ENCODE results near the gene CMTM5.
A peak's percentile ranks its signal among the peaks of the same experiment; 100 is the strongest.

The CMTM5 gene

DNA sequence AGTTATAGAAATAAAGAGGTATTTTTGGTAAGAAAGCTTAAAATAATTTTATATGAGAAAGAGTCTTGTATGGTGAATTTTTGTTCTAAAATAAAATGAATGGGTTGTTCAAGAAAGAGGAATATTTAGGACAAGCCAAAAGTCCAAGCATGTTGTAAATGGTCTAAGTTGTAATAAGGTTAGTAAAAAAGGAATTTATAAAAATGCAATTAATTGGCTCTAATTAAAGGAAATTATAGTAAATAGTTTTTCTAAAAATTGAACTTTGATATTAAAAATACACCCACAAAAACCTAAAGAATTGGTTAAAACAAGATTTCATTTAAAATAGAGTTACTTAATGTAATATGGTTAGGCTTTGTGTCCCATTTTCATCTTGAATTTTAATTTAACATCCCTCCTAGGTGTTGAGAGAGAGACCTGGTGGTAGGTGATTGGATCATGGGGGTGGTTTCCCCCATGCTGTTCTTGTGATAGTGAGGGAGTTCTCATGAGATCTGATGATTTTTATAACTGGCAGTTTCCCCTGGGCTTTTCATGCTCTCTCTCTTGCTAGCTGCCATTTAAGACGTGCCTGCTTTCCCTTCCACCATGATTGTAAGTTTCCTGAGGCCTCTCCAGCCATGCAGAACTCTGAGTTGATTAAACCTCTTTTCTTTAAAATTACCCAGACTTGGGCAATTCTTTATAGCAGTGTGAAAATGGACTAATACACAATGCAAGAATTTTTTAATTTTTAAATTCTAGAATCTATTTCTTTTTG lies 37.2 kb upstream of the CMTM5 start:
- Histone ChIP-seq H3K36me3 (ENCODE audit: insufficient read depth, low read length) (no peaks in the 10 kb centered on the region), H3K79me2 (ENCODE audit: insufficient read depth, low read length) (no peaks in the 10 kb centered on the region), H3K27me3 (ENCODE audit: insufficient read depth, low read length, poor library complexity) (peaks cover 6% of the 10 kb centered on the region), H3K4me3 (ENCODE audit: low read depth in 1 of 2, low read length in 2 of 2) (no peak overlapping the region), H4K20me1 (ENCODE audit: insufficient read depth, low read length) (no peaks in the 10 kb centered on the region), H3K4me1 (ENCODE audit: insufficient read depth, low read length) (no peaks in the 10 kb centered on the region), H3K4me2 (ENCODE audit: insufficient read depth, low read length) (no peak overlapping the region), H3K27ac (ENCODE audit: low read length) (no peak overlapping the region), H3K9ac (ENCODE audit: low read depth, low read length) (no peak overlapping the region), H2AFZ (ENCODE audit: low read depth, low read length) (no peak overlapping the region), H3K9me3 (ENCODE audit: insufficient read depth, low read length, severe bottlenecking) (peaks cover 16% of the 10 kb centered on the region)
- ATAC-seq (ENCODE audit: insufficient read depth, low read depth) = no peak
- DNase-seq = no peak
- TF ChIP-seq EZH2 (IDR thresholded peaks at IDR 0.05; ENCODE audit: borderline replicate concordance, low read depth, low read length, severe bottlenecking) = no peak
- TF ChIP-seq, protein P1, sequence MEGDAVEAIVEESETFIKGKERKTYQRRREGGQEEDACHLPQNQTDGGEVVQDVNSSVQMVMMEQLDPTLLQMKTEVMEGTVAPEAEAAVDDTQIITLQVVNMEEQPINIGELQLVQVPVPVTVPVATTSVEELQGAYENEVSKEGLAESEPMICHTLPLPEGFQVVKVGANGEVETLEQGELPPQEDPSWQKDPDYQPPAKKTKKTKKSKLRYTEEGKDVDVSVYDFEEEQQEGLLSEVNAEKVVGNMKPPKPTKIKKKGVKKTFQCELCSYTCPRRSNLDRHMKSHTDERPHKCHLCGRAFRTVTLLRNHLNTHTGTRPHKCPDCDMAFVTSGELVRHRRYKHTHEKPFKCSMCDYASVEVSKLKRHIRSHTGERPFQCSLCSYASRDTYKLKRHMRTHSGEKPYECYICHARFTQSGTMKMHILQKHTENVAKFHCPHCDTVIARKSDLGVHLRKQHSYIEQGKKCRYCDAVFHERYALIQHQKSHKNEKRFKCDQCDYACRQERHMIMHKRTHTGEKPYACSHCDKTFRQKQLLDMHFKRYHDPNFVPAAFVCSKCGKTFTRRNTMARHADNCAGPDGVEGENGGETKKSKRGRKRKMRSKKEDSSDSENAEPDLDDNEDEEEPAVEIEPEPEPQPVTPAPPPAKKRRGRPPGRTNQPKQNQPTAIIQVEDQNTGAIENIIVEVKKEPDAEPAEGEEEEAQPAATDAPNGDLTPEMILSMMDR (IDR thresholded peaks at IDR 0.05; ENCODE audit: borderline replicate concordance, extremely low read depth, low read length, poor library complexity, severe bottlenecking) = no peak

DNA sequence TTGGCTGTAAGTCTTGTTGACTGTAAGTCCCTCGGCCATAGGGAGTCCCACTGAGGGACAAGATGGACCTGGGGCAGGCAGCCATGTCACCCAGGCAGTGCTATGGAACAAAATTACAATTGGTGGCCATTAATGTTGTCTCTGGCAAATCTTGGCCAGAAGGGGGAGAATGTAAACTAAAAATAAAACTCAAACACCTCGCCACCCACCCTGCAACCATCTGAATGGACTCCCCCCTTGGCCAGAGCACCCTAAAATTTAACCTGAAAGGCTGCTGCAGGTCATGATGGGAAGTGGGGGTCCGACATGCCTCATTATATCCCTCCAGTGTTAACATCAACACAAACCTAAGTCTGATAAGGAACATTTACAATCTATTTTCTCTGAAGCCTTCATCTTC lies 32.4 kb upstream of the CMTM5 start:
- Histone ChIP-seq H3K27ac (ENCODE audit: low read length) (no peak overlapping the region), H3K4me1 (ENCODE audit: insufficient read depth, low read length) (no peaks in the 10 kb centered on the region), H4K20me1 (ENCODE audit: insufficient read depth, low read length) (no peaks in the 10 kb centered on the region), H3K9me3 (ENCODE audit: insufficient read depth, low read length, severe bottlenecking) (peaks cover 9% of the 10 kb centered on the region), H3K79me2 (ENCODE audit: insufficient read depth, low read length) (no peaks in the 10 kb centered on the region), H2AFZ (ENCODE audit: low read depth, low read length) (no peak overlapping the region), H3K9ac (ENCODE audit: low read depth, low read length) (no peak overlapping the region), H3K4me3 (ENCODE audit: low read depth in 1 of 2, low read length in 2 of 2) (no peak overlapping the region), H3K36me3 (ENCODE audit: insufficient read depth, low read length) (no peaks in the 10 kb centered on the region), H3K27me3 (ENCODE audit: insufficient read depth, low read length, poor library complexity) (peaks cover 9% of the 10 kb centered on the region), H3K4me2 (ENCODE audit: insufficient read depth, low read length) (no peak overlapping the region)
- TF ChIP-seq EZH2 (IDR thresholded peaks at IDR 0.05; ENCODE audit: borderline replicate concordance, low read depth, low read length, severe bottlenecking) = no peak
- TF ChIP-seq, protein P1 (IDR thresholded peaks at IDR 0.05; ENCODE audit: borderline replicate concordance, extremely low read depth, low read length, poor library complexity, severe bottlenecking) = peak; percentile 9
- no peak for DNase-seq
- ATAC-seq (ENCODE audit: insufficient read depth, low read depth) = no peak

DNA sequence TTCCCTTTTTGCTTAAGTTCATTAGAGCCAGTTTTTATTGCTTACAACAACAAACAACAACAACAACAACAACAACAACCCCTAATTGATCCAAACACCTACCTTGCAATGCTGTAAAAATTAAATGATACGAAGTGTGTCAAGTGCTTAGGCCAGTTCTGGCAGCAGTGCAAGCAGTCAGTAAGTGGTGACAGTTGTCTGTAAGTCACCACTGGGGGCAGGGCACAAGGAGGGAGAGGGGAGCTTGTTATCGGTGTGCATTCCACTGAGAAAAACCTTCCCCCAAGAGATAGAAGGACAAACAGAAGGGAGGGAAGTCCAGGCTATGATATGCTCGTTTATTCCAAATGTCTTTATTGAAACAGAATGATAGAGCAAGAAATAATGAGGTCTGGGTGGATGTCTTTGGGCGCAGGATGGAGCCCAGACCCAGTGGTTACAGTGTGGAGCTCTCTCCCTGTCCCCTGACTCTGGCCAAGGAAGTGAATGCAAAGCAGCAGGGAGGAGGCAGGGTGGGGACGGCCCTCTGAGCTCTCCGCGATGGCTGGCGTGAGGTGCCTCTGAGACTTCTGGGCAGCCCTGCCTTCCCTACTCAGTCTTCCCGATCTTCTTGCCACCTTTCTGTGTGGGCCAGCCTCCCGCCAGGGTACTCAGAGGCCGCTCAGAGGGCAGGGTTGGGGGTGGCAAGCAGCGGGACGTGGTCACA lies 30.7 kb upstream of the CMTM5 start:
- TF ChIP-seq, protein P1 (IDR thresholded peaks at IDR 0.05; ENCODE audit: borderline replicate concordance, extremely low read depth, low read length, poor library complexity, severe bottlenecking) = no peak
- TF ChIP-seq EZH2 (IDR thresholded peaks at IDR 0.05; ENCODE audit: borderline replicate concordance, low read depth, low read length, severe bottlenecking) = no peak
- DNase-seq (no peak), ATAC-seq (ENCODE audit: insufficient read depth, low read depth) (no peak)
- Histone ChIP-seq H3K36me3 (ENCODE audit: insufficient read depth, low read length) (no peaks in the 10 kb centered on the region), H3K9ac (ENCODE audit: low read depth, low read length) (no peak overlapping the region), H4K20me1 (ENCODE audit: insufficient read depth, low read length) (no peaks in the 10 kb centered on the region), H2AFZ (ENCODE audit: low read depth, low read length) (no peak overlapping the region), H3K4me2 (ENCODE audit: insufficient read depth, low read length) (no peak overlapping the region), H3K27ac (ENCODE audit: low read length) (no peak overlapping the region), H3K79me2 (ENCODE audit: insufficient read depth, low read length) (no peaks in the 10 kb centered on the region), H3K9me3 (ENCODE audit: insufficient read depth, low read length, severe bottlenecking) (no peaks in the 10 kb centered on the region), H3K27me3 (ENCODE audit: insufficient read depth, low read length, poor library complexity) (peaks cover 9% of the 10 kb centered on the region), H3K4me1 (ENCODE audit: insufficient read depth, low read length) (no peaks in the 10 kb centered on the region), H3K4me3 (ENCODE audit: low read depth in 1 of 2, low read length in 2 of 2) (no peak overlapping the region)

Measured in DND-41 (cell line).